Caco-2 (cell line): ENCODE results near the gene AK9. TPM values are rescaled to one million over a fixed set of nuclear protein-coding genes. Genes with fewer than 3 reads are reported as not detected.
"Not testable (repeated sequence)": the region's sequence is repeated elsewhere in the genome, so short reads cannot be mapped to it uniquely, and the experiment has no call there.

Source experiments
- BruUV-seq: library from RNA; stranded (reverse); fragments of 400-500 nt; replicated peaks from 2 replicates; lab custom pipeline; 2021; lab: Mats Ljungman, UMichigan
- CTCF ChIA-PET: fragments of 300-600 bp; sonication (Branson Sonifier 250); formaldehyde crosslinking; loops from one replicate; lab custom pipeline; 2022; ENCODE audit warnings: antibody characterized with exemption; lab: Charles Lee
- POLR2A ChIA-PET: fragments of 300-600 bp; sonication (Branson Sonifier 250); formaldehyde crosslinking; loops from one replicate; lab custom pipeline; 2022; ENCODE audit warnings: antibody characterized with exemption; lab: Charles Lee
- DNase-seq, 2 experiments: peaks; one replicate each; pipeline versions ENCODE4 v3.0.0 to v3.0.0-alpha.2; 2020 to 2022
- H3K27me3 ChIP-seq: replicated peaks from 2 replicates; pipeline ENCODE4 v1.6.0; 2011; ENCODE audit warnings: low read length; ENCODE audit not compliant: control insufficient read depth, insufficient read depth
- H3K36me3 ChIP-seq: 2 replicates; pipeline ENCODE4 v1.5.1; 2011; ENCODE audit warnings: low read length; ENCODE audit not compliant: control insufficient read depth, insufficient read depth
- H3K4me1 ChIP-seq: fragments of 250-450 bp; sonication (Bioruptor Pico); 2 replicates; pipeline ENCODE4 v1.5.1; 2020; ENCODE audit warnings: mild to moderate bottlenecking
- H3K4me3 ChIP-seq: 2 replicates; pipeline ENCODE4 v1.5.1; 2011; ENCODE audit warnings: low read depth, mild to moderate bottlenecking, control low read depth, low read length
- H3K9me3 ChIP-seq: fragments of 250-450 bp; sonication (Bioruptor Pico); 2 replicates; pipeline ENCODE4 v1.5.1; 2020; ENCODE audit warnings: mild to moderate bottlenecking, moderate library complexity
- H3K27ac Mint-ChIP-seq: one replicate; pipeline ENCODE4 v1.8.0; 2022; ENCODE audit warnings: mixed read lengths; ENCODE audit not compliant: unreplicated experiment
- H3K27me3 Mint-ChIP-seq: one replicate; pipeline ENCODE4 v1.8.0; 2022; ENCODE audit warnings: mixed read lengths; ENCODE audit not compliant: insufficient read depth, unreplicated experiment
- H3K36me3 Mint-ChIP-seq: one replicate; pipeline ENCODE4 v1.8.0; 2022; ENCODE audit warnings: mild to moderate bottlenecking, mixed read lengths; ENCODE audit not compliant: insufficient read depth, unreplicated experiment
- H3K4me1 Mint-ChIP-seq: one replicate; pipeline ENCODE4 v1.8.0; 2022; ENCODE audit warnings: low read depth, mixed read lengths; ENCODE audit not compliant: unreplicated experiment
- H3K4me3 Mint-ChIP-seq: one replicate; pipeline ENCODE4 v1.8.0; 2022; ENCODE audit warnings: mild to moderate bottlenecking, moderate library complexity, mixed read lengths; ENCODE audit not compliant: unreplicated experiment
- H3K9me3 Mint-ChIP-seq: one replicate; pipeline ENCODE4 v1.8.0; 2022; ENCODE audit warnings: mixed read lengths; ENCODE audit not compliant: unreplicated experiment
- intact Hi-C: fragments of 100-400 bp; cut with micrococcal nuclease; formaldehyde crosslinking; loops from one replicate; pipeline ENCODE4 v1.10.0; 2022; ENCODE audit not compliant: unreplicated experiment
- total RNA-seq: library from RNA; stranded (reverse); gene quantifications from 2 replicates; pipeline ENCODE4 v1.2.3, GENCODE V29; 2022
- TF ChIP-seq, protein P1 (sequence below), 2 experiments: fragments of 200-600 bp in 1 of 2; IDR thresholded peaks; 1 replicate in 1 of 2; 2 replicates in 1 of 2; pipeline versions ENCODE4 v1.5.1 to v1.8.0; 2011 to 2022; ENCODE audit warnings: antibody characterized with exemption in 1 of 2, control low read depth in 1 of 2, inconsistent platforms in 1 of 2, low read depth in 1 of 2, low read length in 1 of 2, mild to moderate bottlenecking in 1 of 2, moderate library complexity in 1 of 2; ENCODE audit not compliant: insufficient read depth in 1 of 2, severe bottlenecking in 1 of 2, unreplicated experiment in 1 of 2

Gene AK9
- total RNA-seq, 1 experiment from 2014 or later, result 3.4 TPM

DNA sequence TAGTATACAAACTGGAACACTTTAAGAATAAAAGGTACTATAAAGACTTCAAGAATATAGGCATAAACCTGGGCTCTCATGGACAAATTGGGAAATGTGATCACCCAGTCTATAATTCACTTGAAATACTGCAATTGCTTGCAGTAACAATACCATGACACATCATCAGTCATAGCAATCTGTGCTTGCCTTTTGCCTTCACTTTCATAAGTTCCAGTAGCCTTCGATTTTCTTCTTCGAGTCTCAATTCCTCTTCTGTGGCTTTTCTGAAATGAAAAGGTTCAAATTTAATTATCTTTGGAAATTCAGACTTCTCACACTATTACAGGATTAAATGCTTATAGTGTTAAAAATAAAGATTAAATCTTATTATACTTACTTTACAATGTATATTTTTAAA, 111.6 kb downstream of the AK9 start:
- Mint-ChIP-seq H3K36me3 (no peaks in the 10 kb centered on the region), H3K9me3 (no peaks in the 10 kb centered on the region), H3K27ac (no peak overlapping the region), H3K27me3 (peaks cover 8% of the 10 kb centered on the region), H3K4me1 (no peaks in the 10 kb centered on the region), H3K4me3 (no peak overlapping the region)
- Histone ChIP-seq H3K4me1 (no peaks in the 10 kb centered on the region), H3K36me3 (no peaks in the 10 kb centered on the region), H3K27me3 (no peaks in the 10 kb centered on the region), H3K9me3 (no peaks in the 10 kb centered on the region), H3K4me3 (no peak overlapping the region)
- POLR2A ChIA-PET, result no interaction called here
- CTCF ChIA-PET, result no interaction called here
- intact Hi-C loops, result no loop called here
- TF ChIP-seq, protein P1, sequence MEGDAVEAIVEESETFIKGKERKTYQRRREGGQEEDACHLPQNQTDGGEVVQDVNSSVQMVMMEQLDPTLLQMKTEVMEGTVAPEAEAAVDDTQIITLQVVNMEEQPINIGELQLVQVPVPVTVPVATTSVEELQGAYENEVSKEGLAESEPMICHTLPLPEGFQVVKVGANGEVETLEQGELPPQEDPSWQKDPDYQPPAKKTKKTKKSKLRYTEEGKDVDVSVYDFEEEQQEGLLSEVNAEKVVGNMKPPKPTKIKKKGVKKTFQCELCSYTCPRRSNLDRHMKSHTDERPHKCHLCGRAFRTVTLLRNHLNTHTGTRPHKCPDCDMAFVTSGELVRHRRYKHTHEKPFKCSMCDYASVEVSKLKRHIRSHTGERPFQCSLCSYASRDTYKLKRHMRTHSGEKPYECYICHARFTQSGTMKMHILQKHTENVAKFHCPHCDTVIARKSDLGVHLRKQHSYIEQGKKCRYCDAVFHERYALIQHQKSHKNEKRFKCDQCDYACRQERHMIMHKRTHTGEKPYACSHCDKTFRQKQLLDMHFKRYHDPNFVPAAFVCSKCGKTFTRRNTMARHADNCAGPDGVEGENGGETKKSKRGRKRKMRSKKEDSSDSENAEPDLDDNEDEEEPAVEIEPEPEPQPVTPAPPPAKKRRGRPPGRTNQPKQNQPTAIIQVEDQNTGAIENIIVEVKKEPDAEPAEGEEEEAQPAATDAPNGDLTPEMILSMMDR (IDR thresholded peaks at IDR 0.05; ENCODE audit: insufficient read depth in 1 of 2, low read depth in 1 of 2, low read length in 1 of 2, severe bottlenecking in 1 of 2, unreplicated experiment in 1 of 2), result no peak
- no peak for DNase-seq
- no TSS peak for BruUV-seq

DNA sequence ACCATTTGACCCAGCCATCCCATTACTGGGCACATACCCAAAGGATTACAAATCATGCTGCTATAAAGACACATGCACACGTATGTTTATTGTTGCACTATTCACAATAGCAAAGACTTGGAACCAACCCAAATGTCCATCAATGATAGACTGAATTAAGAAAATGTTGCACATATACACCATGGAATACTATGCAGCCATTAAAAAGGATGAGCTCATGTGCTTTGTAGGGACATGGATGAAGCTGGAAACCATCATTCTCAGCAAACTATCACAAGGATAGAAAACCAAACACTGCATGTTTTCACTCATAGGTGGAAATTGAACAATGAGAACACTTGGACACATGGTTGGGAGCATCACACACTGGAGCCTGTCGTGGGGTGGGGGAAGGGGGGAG, 121.1 kb downstream of the AK9 start:
- H3K27me3 Mint-ChIP-seq, H3K27ac Mint-ChIP-seq, H3K9me3 Mint-ChIP-seq, intact Hi-C loops, H3K9me3 ChIP-seq, H3K4me3 Mint-ChIP-seq, H3K36me3 ChIP-seq, POLR2A ChIA-PET, H3K4me1 Mint-ChIP-seq, H3K4me3 ChIP-seq, H3K36me3 Mint-ChIP-seq, CTCF ChIA-PET, H3K4me1 ChIP-seq, H3K27me3 ChIP-seq, DNase-seq, BruUV-seq: not testable (repeated sequence)

DNA sequence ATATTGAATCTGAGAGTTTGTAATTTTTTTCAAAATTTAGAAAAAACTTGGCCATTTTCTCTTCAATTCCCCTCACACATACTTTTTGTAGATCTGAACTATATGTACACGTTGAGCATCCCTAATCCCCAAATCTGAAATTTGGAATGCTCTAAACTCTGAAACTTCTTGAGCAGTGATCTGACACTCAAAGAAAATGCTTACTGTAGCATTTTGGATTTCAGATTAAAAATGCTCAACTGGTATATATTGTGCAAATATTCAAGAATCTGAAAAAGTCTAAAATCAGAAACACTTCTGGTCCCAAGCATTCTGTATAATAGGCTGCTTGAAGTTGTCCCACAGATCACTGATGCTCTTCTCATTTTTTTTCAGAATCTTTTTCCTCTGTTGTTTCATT, 129.2 kb downstream of the AK9 start:
- H3K36me3 Mint-ChIP-seq, result no peaks in the 10 kb centered on the region
- ChIA-PET POLR2A (no interaction called here), CTCF (no interaction called here)
- H3K4me3 Mint-ChIP-seq, result no peak overlapping the region
- Histone ChIP-seq H3K27me3 (no peaks in the 10 kb centered on the region), H3K9me3 (no peaks in the 10 kb centered on the region), H3K36me3 (no peaks in the 10 kb centered on the region), H3K4me1 (no peaks in the 10 kb centered on the region), H3K4me3 (no peak overlapping the region)
- DNase-seq, result no peak
- H3K27me3 Mint-ChIP-seq, result peaks cover 6% of the 10 kb centered on the region
- H3K4me1 Mint-ChIP-seq, result no peaks in the 10 kb centered on the region
- intact Hi-C loops, result no loop called here
- BruUV-seq, result no TSS peak
- peaks cover 3% of the 10 kb centered on the region for H3K9me3 Mint-ChIP-seq
- TF ChIP-seq, protein P1 (IDR thresholded peaks at IDR 0.05; ENCODE audit: insufficient read depth in 1 of 2, low read depth in 1 of 2, low read length in 1 of 2, severe bottlenecking in 1 of 2, unreplicated experiment in 1 of 2), result no peak
- H3K27ac Mint-ChIP-seq, result no peak overlapping the region

DNA sequence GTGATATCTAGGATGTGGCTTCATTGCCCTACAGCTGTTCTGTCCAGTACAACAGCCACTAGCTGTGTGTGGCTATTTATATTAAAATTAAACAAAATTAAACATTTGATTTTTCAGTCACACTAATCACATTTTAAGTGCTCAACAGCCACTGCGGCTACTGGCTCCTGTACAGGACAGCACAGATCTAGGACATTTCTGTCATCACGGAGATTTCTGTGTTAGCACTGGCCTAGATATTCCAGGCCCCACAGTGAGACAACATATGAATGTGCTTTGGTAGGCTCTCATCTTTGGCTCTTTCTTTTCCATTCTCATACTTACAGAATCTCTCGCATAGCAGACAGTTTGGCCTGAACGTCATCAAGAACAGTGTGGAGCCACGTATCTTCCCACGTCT, 159.6 kb downstream of the AK9 start:
- Histone ChIP-seq H3K36me3 (no peaks in the 10 kb centered on the region), H3K9me3 (no peaks in the 10 kb centered on the region), H3K4me1 (no peaks in the 10 kb centered on the region), H3K4me3 (no peak overlapping the region), H3K27me3 (no peaks in the 10 kb centered on the region)
- Mint-ChIP-seq H3K36me3 (no peaks in the 10 kb centered on the region), H3K9me3 (no peaks in the 10 kb centered on the region), H3K4me3 (no peak overlapping the region), H3K4me1 (no peaks in the 10 kb centered on the region), H3K27me3 (no peaks in the 10 kb centered on the region), H3K27ac (no peak overlapping the region)
- intact Hi-C loops, result no loop called here
- DNase-seq, result no peak
- BruUV-seq, result no TSS peak
- CTCF ChIA-PET, result no interaction called here
- TF ChIP-seq, protein P1 (IDR thresholded peaks at IDR 0.05; ENCODE audit: insufficient read depth in 1 of 2, low read depth in 1 of 2, low read length in 1 of 2, severe bottlenecking in 1 of 2, unreplicated experiment in 1 of 2), result no peak
- POLR2A ChIA-PET, result no interaction called here
